ENCODE results near the gene ZNF385C.

GRCh38 chr17:42016411-42016831 is 81.9 kb downstream of the ZNF385C start:
- TF ChIP-seq POLR2A (IDR thresholded peaks at IDR 0.05) (no peak), CTCF (IDR thresholded peaks at IDR 0.05) (no peak)

Measured in esophagus squamous epithelium (tissue), 4 donors.